Stimulated activated CD4-positive, alpha-beta T cell treated with anti-CD3 and anti-CD28 coated beads, Interleukin-4, amount 100 ng/mL, for 1 hour (primary cell): ENCODE data around the gene SLAMF7.
"Not testable (repeated sequence)": the region's sequence is repeated elsewhere in the genome, so short reads cannot be mapped to it uniquely, and the experiment has no call there.

Source experiments
- DNase-seq: peaks from one replicate; pipeline ENCODE4 v3.0.0-alpha.2; 2020

Gene SLAMF7, protein sequence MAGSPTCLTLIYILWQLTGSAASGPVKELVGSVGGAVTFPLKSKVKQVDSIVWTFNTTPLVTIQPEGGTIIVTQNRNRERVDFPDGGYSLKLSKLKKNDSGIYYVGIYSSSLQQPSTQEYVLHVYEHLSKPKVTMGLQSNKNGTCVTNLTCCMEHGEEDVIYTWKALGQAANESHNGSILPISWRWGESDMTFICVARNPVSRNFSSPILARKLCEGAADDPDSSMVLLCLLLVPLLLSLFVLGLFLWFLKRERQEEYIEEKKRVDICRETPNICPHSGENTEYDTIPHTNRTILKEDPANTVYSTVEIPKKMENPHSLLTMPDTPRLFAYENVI

GRCh38 chr1:160739098-160739511 is at the start of gene SLAMF7:
TSS of gene SLAMF7 (plus strand) at chr1:160739247. CDS start at chr1:160739302, 55 bp downstream.
- DNase-seq, result peak; percentile 16

GRCh38 chr1:160692390-160692789 is 46.7 kb upstream of the SLAMF7 start:
- not testable (repeated sequence) for DNase-seq

DNA sequence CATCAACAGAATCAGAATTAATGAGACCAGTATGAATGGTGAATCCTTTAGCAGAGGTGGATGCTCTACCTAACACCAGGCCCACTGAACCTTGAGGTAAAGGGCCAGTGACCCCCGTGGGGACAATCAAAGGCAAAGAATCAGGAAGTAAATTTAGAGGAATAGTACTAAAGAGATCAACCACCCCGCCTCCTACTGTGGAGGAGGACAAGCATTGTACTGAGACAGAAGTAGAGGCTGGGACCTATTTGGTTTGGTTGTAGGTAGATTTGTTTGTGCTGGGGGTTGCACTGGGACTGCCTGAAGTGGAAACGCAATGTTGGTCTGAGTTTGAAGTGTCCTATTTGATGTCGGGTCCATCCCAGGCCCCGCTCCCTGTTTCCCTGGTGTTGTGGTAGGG is 36.9 kb upstream of the SLAMF7 start:
- DNase-seq, result no peak

DNA sequence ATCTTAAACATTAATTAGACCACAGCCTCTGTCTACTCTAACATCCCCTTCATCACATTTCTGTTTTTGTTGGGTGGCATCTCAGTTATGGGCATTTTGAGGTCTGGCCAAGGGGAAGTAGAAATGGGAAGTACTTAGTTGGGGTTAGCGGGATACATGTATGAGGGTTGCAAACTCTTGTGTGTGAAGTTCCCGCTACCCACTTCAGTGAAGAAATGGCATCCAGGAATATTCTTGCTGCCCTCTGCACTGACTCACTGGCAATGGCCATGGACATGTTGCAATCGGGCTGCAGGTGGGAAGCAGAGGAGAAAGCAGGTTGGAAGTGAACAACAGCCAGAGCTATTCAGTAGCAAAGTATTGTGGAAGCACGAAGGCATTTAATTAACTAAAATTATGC is 34.8 kb upstream of the SLAMF7 start:
- no peak for DNase-seq

DNA sequence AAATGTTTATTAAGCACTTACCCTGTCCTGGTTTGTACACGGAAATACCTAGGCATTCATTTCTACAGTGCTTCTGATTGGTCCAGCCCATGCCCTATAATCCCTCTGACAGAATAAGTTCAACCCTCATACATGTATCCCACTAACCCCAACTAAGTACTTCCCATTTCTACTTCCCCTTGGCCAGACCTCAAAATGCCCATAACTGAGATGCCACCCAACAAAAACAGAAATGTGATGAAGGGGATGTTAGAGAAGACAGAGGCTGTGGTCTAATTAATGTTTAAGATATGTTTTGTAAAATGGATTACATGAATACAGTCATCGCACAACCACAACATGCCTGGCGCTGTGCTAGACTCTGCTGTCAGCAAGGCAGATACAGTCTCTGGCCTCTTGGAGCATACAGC is 33.8 kb upstream of the SLAMF7 start:
- DNase-seq, result not testable (repeated sequence)

GRCh38 chr1:160705742-160706141 is 33.3 kb upstream of the SLAMF7 start:
- DNase-seq, result no peak

DNA sequence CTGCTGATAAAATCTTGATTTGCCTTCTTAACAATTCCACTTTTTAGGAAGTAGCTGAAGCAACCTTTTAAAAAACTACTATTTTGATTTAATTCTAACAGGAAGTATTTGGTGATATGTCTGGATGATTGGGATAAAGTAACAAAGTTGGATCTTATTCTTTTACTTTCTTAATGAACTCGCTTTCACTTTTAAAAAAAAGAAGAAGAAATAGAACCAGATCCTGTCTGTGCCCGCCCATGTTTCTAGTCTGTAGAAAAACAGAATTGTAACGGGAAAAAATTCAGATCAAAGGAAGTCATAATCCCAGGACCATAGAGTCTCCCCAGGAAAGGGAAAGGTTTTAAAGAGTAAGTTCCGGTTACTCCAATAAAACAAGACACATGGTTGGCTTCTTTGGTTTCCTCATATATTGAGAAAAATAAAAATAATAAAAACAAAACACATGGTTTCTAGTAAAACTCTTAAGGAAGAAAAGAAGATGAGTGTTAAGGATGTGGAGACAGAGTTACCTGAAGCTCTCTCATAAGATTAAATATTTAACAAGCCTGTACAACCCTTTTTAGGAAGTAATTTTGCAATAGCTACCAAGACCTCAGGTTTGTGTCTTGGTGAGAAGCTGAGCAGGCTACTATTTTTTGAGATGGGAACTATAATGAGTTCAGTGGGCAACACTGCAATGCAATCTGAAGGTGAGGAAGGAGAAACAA is 32.4 kb upstream of the SLAMF7 start:
- no peak for DNase-seq

DNA sequence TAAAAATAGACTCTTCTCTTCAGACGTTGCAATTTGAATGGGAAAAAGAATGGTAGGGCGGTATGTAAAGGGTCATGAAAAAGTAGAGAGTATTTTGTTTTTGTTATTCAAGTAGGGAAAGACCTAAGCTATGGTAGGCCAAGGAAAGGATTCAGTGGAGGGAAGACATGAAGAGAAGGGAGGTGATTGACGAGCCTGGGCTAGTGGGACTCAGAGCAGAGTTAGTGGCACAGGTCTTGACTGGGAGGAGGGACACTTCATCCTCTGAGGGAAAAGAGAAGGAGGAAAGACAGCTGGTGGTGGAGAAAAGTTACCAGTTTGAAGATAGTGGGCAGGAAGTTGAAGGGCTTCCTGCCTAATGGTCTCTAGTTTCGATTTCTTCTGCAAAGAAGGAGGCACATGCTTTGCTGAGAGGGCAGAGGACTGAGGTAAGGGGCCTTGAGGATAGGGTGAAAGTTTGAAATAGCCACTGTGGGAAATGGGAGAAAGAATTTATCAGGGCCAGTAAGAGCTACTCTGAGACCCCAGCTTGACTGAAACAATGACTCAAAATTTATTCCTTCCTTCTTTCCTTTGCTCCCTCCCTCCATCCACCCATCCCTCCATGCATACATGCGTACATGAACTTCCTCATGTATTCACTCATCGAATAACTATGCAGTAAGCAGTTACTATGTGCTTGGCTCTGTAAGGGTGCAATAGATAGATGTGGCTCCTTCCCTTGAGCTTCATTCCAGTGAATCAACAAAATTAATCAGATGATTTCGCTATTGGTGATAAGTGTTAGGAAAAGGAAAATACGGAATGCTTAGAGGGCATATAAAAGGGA is 31.6 kb upstream of the SLAMF7 start:
- DNase-seq, result no peak

- no peak for DNase-seq
These were observed 30.9 kb upstream of the SLAMF7 start for GRCh38 chr1:160708118-160708517.

- DNase-seq, result no peak
These were observed 30.2 kb upstream of the SLAMF7 start for GRCh38 chr1:160708801-160709200.

- DNase-seq, result no peak
These were observed 29.3 kb upstream of the SLAMF7 start for GRCh38 chr1:160709715-160710114.

DNA sequence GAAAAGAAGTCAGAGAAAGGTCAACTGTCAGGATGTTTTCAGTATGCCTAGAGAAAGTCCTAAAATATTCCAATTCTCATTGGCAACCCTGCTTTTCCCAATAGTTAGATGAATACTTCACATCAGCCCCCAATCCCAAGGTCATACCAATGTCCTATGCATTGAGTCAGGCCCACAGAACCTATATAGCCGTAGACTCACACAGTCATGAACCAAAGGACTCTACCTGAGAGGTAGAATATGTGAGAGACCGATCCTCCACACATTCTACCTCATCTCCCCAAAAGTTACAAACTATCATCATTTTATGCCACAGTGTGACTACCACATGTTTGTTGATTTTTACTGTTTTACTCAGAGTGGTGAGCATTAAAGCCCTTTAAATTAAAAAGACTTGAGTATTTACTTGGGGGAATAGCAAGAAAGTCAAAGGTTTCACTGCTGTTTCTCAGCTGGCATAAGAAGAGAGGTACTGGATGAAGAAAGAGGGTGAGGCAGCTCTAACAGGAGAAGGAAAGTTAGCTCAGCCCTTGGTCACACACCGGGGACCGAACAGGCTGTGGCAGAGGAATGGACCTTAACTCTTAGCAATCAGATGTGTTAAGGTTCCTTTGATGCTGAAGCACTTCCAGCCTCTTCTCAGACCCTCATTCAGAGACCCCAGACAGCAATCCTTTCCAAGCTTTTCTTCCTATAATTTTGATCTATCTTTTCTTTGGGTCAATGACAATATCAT is 28.4 kb upstream of the SLAMF7 start:
- no peak for DNase-seq

- DNase-seq, result no peak
These were observed 27.8 kb upstream of the SLAMF7 start for GRCh38 chr1:160711276-160711601.

- DNase-seq, result peak; percentile 38
These were observed 27.3 kb upstream of the SLAMF7 start, which contains the start of gene CD48 for GRCh38 chr1:160711602-160712311. TSS of gene CD48 (minus strand) at chr1:160711822. CDS start at chr1:160711763, 59 bp downstream.

- DNase-seq, result not testable (repeated sequence)
These were observed 26.4 kb upstream of the SLAMF7 start for GRCh38 chr1:160712525-160713080.

GRCh38 chr1:160713161-160713560 is 25.9 kb upstream of the SLAMF7 start:
- DNase-seq, result no peak

GRCh38 chr1:160714034-160714648 is 24.9 kb upstream of the SLAMF7 start:
- DNase-seq, result not testable (repeated sequence)

- no peak for DNase-seq
These were observed 23.0 kb upstream of the SLAMF7 start for GRCh38 chr1:160716013-160716412.

- no peak for DNase-seq
These were observed 21.7 kb upstream of the SLAMF7 start for GRCh38 chr1:160717306-160717705.

DNA sequence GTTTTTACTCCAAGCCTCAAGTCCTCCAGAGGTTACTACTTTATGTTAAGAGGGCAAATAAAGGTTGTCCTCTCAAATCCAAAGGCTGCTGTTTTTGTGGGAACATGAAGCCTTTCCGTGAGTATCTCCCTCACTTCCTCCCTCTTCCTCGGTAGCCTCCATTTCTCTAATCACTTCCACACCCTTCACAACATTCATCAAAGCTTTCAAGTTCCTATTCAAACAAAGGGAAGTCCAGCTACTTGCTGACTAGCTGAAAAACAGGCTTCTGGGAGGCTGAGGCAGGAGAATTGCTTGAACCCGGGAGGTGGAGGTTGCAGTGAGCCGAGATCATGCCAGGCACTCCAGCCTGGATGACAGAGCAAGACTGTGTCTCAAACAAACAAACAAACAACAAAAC is 20.8 kb upstream of the SLAMF7 start:
- no peak for DNase-seq

- DNase-seq, result no peak
These were observed 18.5 kb upstream of the SLAMF7 start for GRCh38 chr1:160720356-160721085.
